H9 (cell line): ENCODE data around the gene GALNT9. TPM values are rescaled to one million over a fixed set of nuclear protein-coding genes. Genes with fewer than 3 reads are reported as not detected.

ENCODE experiments used
- DNase-seq: peaks from one replicate; pipeline ENCODE4 v3.0.0-alpha.2; 2017
- H2AFZ ChIP-seq: one replicate; pipeline ENCODE4 v1.6.1; 2013; ENCODE audit warnings: mild to moderate bottlenecking, low read length, control low read depth, moderate library complexity
- H2AK5ac ChIP-seq: 2 replicates; pipeline ENCODE4 v1.6.1; 2013; ENCODE audit warnings: low read length, control low read depth, mixed read lengths; ENCODE audit not compliant: insufficient read length
- H2BK120ac ChIP-seq: one replicate; pipeline ENCODE4 v1.6.1; 2013; ENCODE audit warnings: low read depth, mild to moderate bottlenecking, low read length, control low read depth, inconsistent platforms; ENCODE audit not compliant: poor library complexity, severe bottlenecking
- H2BK12ac ChIP-seq: 2 replicates; pipeline ENCODE4 v1.6.1; 2013; ENCODE audit warnings: low read length, control low read depth, mixed read lengths, low read depth; ENCODE audit not compliant: insufficient read length
- H2BK15ac ChIP-seq: 2 replicates; pipeline ENCODE4 v1.6.1; 2013; ENCODE audit warnings: low read depth, low read length, control low read depth
- H2BK20ac ChIP-seq: one replicate; pipeline ENCODE4 v1.6.1; 2013; ENCODE audit warnings: low read depth, mild to moderate bottlenecking, low read length, control low read depth, inconsistent platforms; ENCODE audit not compliant: poor library complexity, severe bottlenecking
- H2BK5ac ChIP-seq: 2 replicates; pipeline ENCODE4 v1.6.1; 2013; ENCODE audit warnings: low read length, control low read depth, mixed read lengths; ENCODE audit not compliant: insufficient read length
- H3K14ac ChIP-seq: 2 replicates; pipeline ENCODE4 v1.6.1; 2013; ENCODE audit warnings: low read length, control low read depth; ENCODE audit not compliant: insufficient read depth
- H3K18ac ChIP-seq: 2 replicates; pipeline ENCODE4 v1.6.1; 2013; ENCODE audit warnings: low read depth, mild to moderate bottlenecking, mixed read lengths, low read length, control low read depth; ENCODE audit not compliant: insufficient read length
- H3K23ac ChIP-seq: 2 replicates; pipeline ENCODE4 v1.6.1; 2013; ENCODE audit warnings: low read length, control low read depth, mixed read lengths, low read depth; ENCODE audit not compliant: insufficient read length
- H3K23me2 ChIP-seq: 2 replicates; pipeline ENCODE4 v1.6.1; 2013; ENCODE audit warnings: low read depth, mild to moderate bottlenecking, mixed read lengths, low read length, control low read depth; ENCODE audit not compliant: insufficient read length, poor library complexity, severe bottlenecking
- H3K27ac ChIP-seq: 2 replicates; pipeline ENCODE4 v1.5.1; 2013; ENCODE audit warnings: low read length, control low read depth, mixed read lengths, low read depth; ENCODE audit not compliant: insufficient read length
- H3K27me3 ChIP-seq: 2 replicates; pipeline ENCODE4 v1.6.1; 2013; ENCODE audit warnings: low read length, control low read depth, inconsistent platforms; ENCODE audit not compliant: insufficient read depth
- H3K4ac ChIP-seq: 2 replicates; pipeline ENCODE4 v1.6.1; 2013; ENCODE audit warnings: low read depth, mild to moderate bottlenecking, control low read depth, inconsistent platforms, low read length, moderate library complexity
- H3K4me1 ChIP-seq: 2 replicates; pipeline ENCODE4 v1.6.1; 2013; ENCODE audit warnings: low read length, control low read depth, inconsistent platforms; ENCODE audit not compliant: insufficient read depth
- H3K4me2 ChIP-seq: 2 replicates; pipeline ENCODE4 v1.6.1; 2013; ENCODE audit warnings: low read length, control low read depth, mixed read lengths; ENCODE audit not compliant: insufficient read length, insufficient read depth
- H3K56ac ChIP-seq: 2 replicates; pipeline ENCODE4 v1.6.1; 2013; ENCODE audit warnings: low read depth, mild to moderate bottlenecking, mixed read lengths, low read length, control low read depth; ENCODE audit not compliant: insufficient read length
- H3K79me1 ChIP-seq: 2 replicates; pipeline ENCODE4 v1.6.1; 2013; ENCODE audit warnings: low read depth, mild to moderate bottlenecking, moderate library complexity, low read length, control low read depth, inconsistent platforms; ENCODE audit not compliant: insufficient read depth, poor library complexity, severe bottlenecking
- H3K79me2 ChIP-seq: 2 replicates; pipeline ENCODE4 v1.6.1; 2013; ENCODE audit warnings: low read length, control low read depth, inconsistent platforms; ENCODE audit not compliant: insufficient read depth
- H3K9ac ChIP-seq: 2 replicates; pipeline ENCODE4 v1.6.1; 2013; ENCODE audit warnings: low read length, control low read depth, mixed read lengths; ENCODE audit not compliant: insufficient read length; ENCODE audit errors: extremely low read depth
- H3K9me3 ChIP-seq: one replicate; pipeline ENCODE4 v1.6.1; 2013; ENCODE audit warnings: low read depth, low read length, inconsistent platforms; ENCODE audit not compliant: control insufficient read depth
- H3T11ph ChIP-seq: one replicate; pipeline ENCODE4 v1.6.1; 2013; ENCODE audit warnings: mild to moderate bottlenecking, low read length, control low read depth, inconsistent platforms
- H4K20me1 ChIP-seq: one replicate; pipeline ENCODE4 v1.6.1; 2013; ENCODE audit not compliant: control insufficient read depth, insufficient read length, insufficient read depth
- H4K5ac ChIP-seq: 2 replicates; pipeline ENCODE4 v1.6.1; 2013; ENCODE audit warnings: low read depth, mild to moderate bottlenecking, mixed read lengths, low read length, control low read depth; ENCODE audit not compliant: insufficient read length
- H4K8ac ChIP-seq: replicated peaks from 2 replicates; pipeline ENCODE4 v1.6.1; 2013; ENCODE audit warnings: low read length, control low read depth, mixed read lengths, low read depth; ENCODE audit not compliant: insufficient read length
- H4K91ac ChIP-seq: 2 replicates; pipeline ENCODE4 v1.6.1; 2013; ENCODE audit warnings: low read depth, mild to moderate bottlenecking, moderate library complexity, mixed read lengths, low read length, control low read depth; ENCODE audit not compliant: insufficient read length
- H3K27ac Mint-ChIP-seq, 3 experiments: 2 replicates in 2 of 3; 3 replicates in 1 of 3; pipeline ENCODE4 v1.8.0; 2020 to 2021; ENCODE audit warnings: mixed read lengths in 3 of 3, mild to moderate bottlenecking in 1 of 3, moderate library complexity in 1 of 3
- H3K27me3 Mint-ChIP-seq: 2 replicates; pipeline ENCODE4 v1.8.0; 2021; ENCODE audit warnings: low read depth, mild to moderate bottlenecking, moderate library complexity, mixed read lengths
- H3K36me3 Mint-ChIP-seq, 3 experiments: 2 replicates in 2 of 3; 3 replicates in 1 of 3; pipeline ENCODE4 v1.8.0; 2020 to 2021; ENCODE audit warnings: low read depth in 3 of 3, mixed read lengths in 3 of 3; ENCODE audit not compliant: insufficient read depth in 1 of 3
- H3K4me1 Mint-ChIP-seq, 2 experiments: 2 replicates each; pipeline ENCODE4 v1.8.0; 2020; ENCODE audit warnings: mixed read lengths in 2 of 2
- H3K4me3 Mint-ChIP-seq, 2 experiments: 2 replicates in 1 of 2; 3 replicates in 1 of 2; pipeline ENCODE4 v1.8.0; 2020 to 2021; ENCODE audit warnings: mild to moderate bottlenecking in 2 of 2, mixed read lengths in 2 of 2, moderate library complexity in 1 of 2
- H3K9me3 Mint-ChIP-seq, 2 experiments: 2 replicates in 1 of 2; 3 replicates in 1 of 2; pipeline ENCODE4 v1.8.0; 2020; ENCODE audit warnings: mild to moderate bottlenecking in 2 of 2, mixed read lengths in 2 of 2, moderate library complexity in 1 of 2
- CTCF ChIP-seq: fragments of 200-600 bp; sonication (generic); conservative IDR thresholded peaks from 3 replicates; pipeline ENCODE4 v1.8.0; 2021; ENCODE audit warnings: antibody characterized with exemption, mild to moderate bottlenecking
- WGBS: extraction: QIAGEN DNeasy Blood & Tissue Kit; methylation state at CpG from one replicate; pipeline ENCODE4 v1.1.7; 2013; ENCODE audit warnings: missing lambda C conversion rate, low lambda C conversion rate, mixed read lengths; ENCODE audit not compliant: insufficient read length; ENCODE audit errors: extremely low coverage; 5-methylcytosine and 5-hydroxymethylcytosine counted together
- total RNA-seq: library from RNA; stranded (reverse); gene quantifications from 2 replicates; pipeline ENCODE4 v1.2.1, GENCODE V29; 2021

GALNT9 gene
- total RNA-seq, 1 experiment from 2014 or later = 0.35 TPM

- no peak overlapping the region for H3K14ac ChIP-seq
- no peak overlapping the region for H3K9ac ChIP-seq
- peaks cover 42% of the 10 kb centered on the region for H3K27me3 Mint-ChIP-seq
- H3K9me3 Mint-ChIP-seq = peaks cover 0 to 3% of the 10 kb centered on the region in 2 experiments; a peak in 1 of 5 replicates
- no peak overlapping the region for H3K18ac ChIP-seq
- peaks cover 4% of the 10 kb centered on the region; the same call in 1 of the 2 replicates for H3K4me1 ChIP-seq
- no peak overlapping the region for H3K23ac ChIP-seq
- H2BK20ac ChIP-seq = no peak overlapping the region
- H3K79me2 ChIP-seq = no peaks in the 10 kb centered on the region
- no peaks in the 10 kb centered on the region for H3K36me3 Mint-ChIP-seq
- H4K91ac ChIP-seq = no peak overlapping the region
- no peak overlapping the region for H2BK120ac ChIP-seq
- no peak overlapping the region; a peak in 1 of 7 replicates for H3K27ac Mint-ChIP-seq
- H3K23me2 ChIP-seq = no peaks in the 10 kb centered on the region
- H3K4me2 ChIP-seq = no peak overlapping the region
- no peak overlapping the region for H2BK15ac ChIP-seq
- H2BK5ac ChIP-seq = no peak overlapping the region
- no peak overlapping the region for H2BK12ac ChIP-seq
- H3K4me1 Mint-ChIP-seq = peaks cover 15 to 41% of the 10 kb centered on the region in 2 experiments
- no peak overlapping the region for H3T11ph ChIP-seq
- H4K20me1 ChIP-seq = no peaks in the 10 kb centered on the region
- H4K5ac ChIP-seq = no peak overlapping the region
- no CpG with 5 or more reads among the region's 33 CpGs for WGBS
- H3K79me1 ChIP-seq = no peaks in the 10 kb centered on the region
- H3K27ac ChIP-seq = no peak overlapping the region
- no peak overlapping the region for H2AK5ac ChIP-seq
- peaks cover 2% of the 10 kb centered on the region; the same call in 1 of the 2 replicates for H3K27me3 ChIP-seq
- no peak overlapping the region for H2AFZ ChIP-seq
- peak overlapping the region in 1 of 2 experiments; percentile 40; a peak in 3 of 5 replicates for H3K4me3 Mint-ChIP-seq
- no peaks in the 10 kb centered on the region for H3K9me3 ChIP-seq
- peak; percentile 57 for TF ChIP-seq CTCF
- no peak overlapping the region for H4K8ac ChIP-seq
- H3K4ac ChIP-seq = no peak overlapping the region
- H3K56ac ChIP-seq = no peak overlapping the region
- DNase-seq = no peak
Measured at GRCh38 chr12:132284071-132284826, 45.1 kb downstream of the GALNT9 start.
